HepG2 (cell line): ENCODE measurements around the gene SNX2. TPM values are rescaled to one million over a fixed set of nuclear protein-coding genes. Genes with fewer than 3 reads are reported as not detected.
A peak's percentile ranks its signal among the peaks of the same experiment; 100 is the strongest.

Experiments used
- CCDC6 ChIP-seq: sonication (generic); formaldehyde crosslinking; IDR thresholded peaks from 2 replicates; pipeline ENCODE4 v1.8.1; 2022; ENCODE audit warnings: mild to moderate bottlenecking, missing genetic modification reagents, moderate library complexity
- CENPX ChIP-seq: sonication (generic); formaldehyde crosslinking; IDR thresholded peaks from 2 replicates; pipeline ENCODE4 v1.9.0; 2021; ENCODE audit warnings: mild to moderate bottlenecking, missing genetic modification reagents, moderate library complexity
- CHD2 ChIP-seq: IDR thresholded peaks from 2 replicates; pipeline ENCODE4 v1.6.1; 2011; ENCODE audit warnings: low read depth, low read length, improper control_type of control experiment
- DNMT1 ChIP-seq: sonication (generic); formaldehyde crosslinking; IDR thresholded peaks from 2 replicates; pipeline ENCODE4 v1.5.1; 2020; ENCODE audit warnings: mild to moderate bottlenecking, missing genetic modification reagents
- KLF12 ChIP-seq: sonication (generic); formaldehyde crosslinking; IDR thresholded peaks from 2 replicates; pipeline ENCODE4 v1.4.0; 2020; ENCODE audit warnings: missing genetic modification reagents, borderline replicate concordance
- NR2F1 ChIP-seq, 2 experiments: fragments of 450-650 bp in 1 of 2; formaldehyde crosslinking in 1 of 2; IDR thresholded peaks; 2 replicates each; pipeline versions ENCODE4 v1.5.0 to v1.6.1; 2016 to 2020; ENCODE audit warnings: mild to moderate bottlenecking in 1 of 2, missing compliant biosample characterization in 1 of 2, missing genetic modification reagents in 1 of 2, moderate library complexity in 1 of 2
- NR2F6 ChIP-seq, 2 experiments: IDR thresholded peaks; 2 replicates each; pipeline ENCODE4 v1.6.1; 2016; ENCODE audit warnings: antibody characterized with exemption in 1 of 2, mild to moderate bottlenecking in 1 of 2
- PHB2 ChIP-seq: fragments of 450-650 bp; IDR thresholded peaks from 2 replicates; pipeline ENCODE4 v1.6.1; 2018; ENCODE audit not compliant: partially characterized antibody
- PHF8 ChIP-seq: sonication (generic); formaldehyde crosslinking; IDR thresholded peaks from 2 replicates; pipeline ENCODE4 v1.5.0; 2020; ENCODE audit warnings: missing genetic modification reagents
- SAFB2 ChIP-seq: sonication (generic); formaldehyde crosslinking; IDR thresholded peaks from 2 replicates; pipeline ENCODE4 v1.5.1; 2020; ENCODE audit warnings: missing genetic modification reagents, low read depth, mild to moderate bottlenecking, borderline replicate concordance
- TBX2 ChIP-seq: sonication (generic); formaldehyde crosslinking; IDR thresholded peaks from 2 replicates; pipeline ENCODE4 v1.5.0; 2020; ENCODE audit warnings: missing genetic modification reagents, mild to moderate bottlenecking, borderline replicate concordance
- TCF7 ChIP-seq: sonication (generic); IDR thresholded peaks from 2 replicates; pipeline ENCODE4 v1.6.1; 2016; ENCODE audit warnings: antibody characterized with exemption, low read depth
- YEATS4 ChIP-seq: sonication (generic); formaldehyde crosslinking; IDR thresholded peaks from 2 replicates; pipeline ENCODE4 v1.4.0; 2020; ENCODE audit warnings: missing genetic modification reagents, borderline replicate concordance
- ZBTB8A ChIP-seq: sonication (generic); formaldehyde crosslinking; IDR thresholded peaks from 2 replicates; pipeline ENCODE4 v1.4.0; 2020; ENCODE audit warnings: mild to moderate bottlenecking, low read depth, missing genetic modification reagents, borderline replicate concordance
- ZNF343 ChIP-seq: sonication (generic); formaldehyde crosslinking; IDR thresholded peaks from 2 replicates; pipeline ENCODE4 v1.4.0; 2020; ENCODE audit warnings: mild to moderate bottlenecking, missing genetic modification reagents
- ZNF44 ChIP-seq: sonication (generic); formaldehyde crosslinking; IDR thresholded peaks from 2 replicates; pipeline ENCODE4 v1.5.1; 2020; ENCODE audit warnings: mild to moderate bottlenecking, missing genetic modification reagents
- ZNF510 ChIP-seq: sonication (generic); formaldehyde crosslinking; IDR thresholded peaks from 2 replicates; pipeline ENCODE4 v1.4.0; 2020; ENCODE audit warnings: low read depth, mild to moderate bottlenecking, missing genetic modification reagents
- ZNF713 ChIP-seq: sonication (generic); formaldehyde crosslinking; IDR thresholded peaks from 2 replicates; pipeline ENCODE4 v1.4.0; 2020; ENCODE audit warnings: mild to moderate bottlenecking, missing genetic modification reagents
- ZNF720 ChIP-seq: sonication (generic); formaldehyde crosslinking; IDR thresholded peaks from 2 replicates; pipeline ENCODE4 v1.4.0; 2020; ENCODE audit warnings: missing genetic modification reagents
- ZNF746 ChIP-seq: sonication (generic); formaldehyde crosslinking; IDR thresholded peaks from 2 replicates; pipeline ENCODE4 v1.8.0; 2022; ENCODE audit warnings: mild to moderate bottlenecking, missing genetic modification reagents
- ZNF83 ChIP-seq: sonication (generic); formaldehyde crosslinking; IDR thresholded peaks from 2 replicates; pipeline ENCODE4 v1.4.0; 2020; ENCODE audit warnings: missing genetic modification reagents, mild to moderate bottlenecking, borderline replicate concordance
- ZNF841 ChIP-seq: sonication (generic); formaldehyde crosslinking; IDR thresholded peaks from 2 replicates; pipeline ENCODE4 v1.8.1; 2023; ENCODE audit warnings: missing genetic modification reagents, borderline replicate concordance
- polyA plus RNA-seq, 8 experiments: library from polyadenylated mRNA; depleted of rRNA in 3 of 8; stranded (reverse) in 7 of 8; unstranded in 1 of 8; fragments of >200 nt; fragmentation: Illumina TruSeq in 4 of 8; extraction: Trizol in 4 of 8; gene quantifications; 2 replicates each; pipeline versions ENCODE4 v1.2.1 to v1.2.3, GENCODE V29; 2011 to 2016; ENCODE audit warnings: low read depth in 4 of 8, missing spikeins in 1 of 8, mixed read lengths in 1 of 8; ENCODE audit not compliant: insufficient read depth in 1 of 8
- total RNA-seq, 5 experiments: library from RNA; depleted of rRNA; stranded (reverse); fragments of >200 nt; fragmentation: Illumina TruSeq; extraction: Trizol; gene quantifications; 2 replicates each; pipeline ENCODE4 v1.2.3, GENCODE V29; 2016; ENCODE audit warnings: low read depth in 1 of 5
- TF ChIP-seq, protein P1 (sequence below): sonication (generic); formaldehyde crosslinking; IDR thresholded peaks from 2 replicates; pipeline ENCODE4 v1.9.0; 2022; ENCODE audit warnings: missing genetic modification reagents, mild to moderate bottlenecking, borderline replicate concordance
- TF ChIP-seq, protein P2 (sequence below): sonication (generic); formaldehyde crosslinking; IDR thresholded peaks from 2 replicates; pipeline ENCODE4 v1.8.1; 2023; ENCODE audit warnings: missing genetic modification reagents, inconsistent platforms, borderline replicate concordance
- TF ChIP-seq, protein P3 (sequence below): sonication (generic); formaldehyde crosslinking; IDR thresholded peaks from 2 replicates; pipeline ENCODE4 v1.8.0; 2022; ENCODE audit warnings: mild to moderate bottlenecking, missing genetic modification reagents, moderate library complexity

SNX2 gene
- total and polyA plus RNA-seq, 2 of the 13 experiments (the other 11 are each of a cell fraction or from before 2014, with no cell fraction given): 26.4 to 78.8 TPM

- TF ChIP-seq YEATS4 (CRISPR knock-in tag) (peak; percentile 86), TCF7 (no peak), TBX2 (peak; percentile 70), KLF12 (CRISPR knock-in tag) (no peak; the same call in 1 of the 2 replicates), ZNF841 (no peak), ZNF510 (CRISPR knock-in tag) (0 out of 2 replicates have a peak, but pooled peaks have one; percentile 12), ZNF83 (no peak; the same call in 1 of the 2 replicates), NR2F1 (CRISPR knock-in tag; IDR thresholded peaks at IDR 0.05) (peak in 1 of 2 experiments; percentile 24; a peak in 1 of 4 replicates), CHD2 (0 out of 2 replicates have a peak, but pooled peaks have one; percentile 15), ZNF44 (no peak), ZNF713 (CRISPR knock-in tag) (no peak), DNMT1 (CRISPR knock-in tag) (0 out of 2 replicates have a peak, but pooled peaks have one; percentile 51), ZNF343 (no peak), CCDC6 (CRISPR knock-in tag) (peak; percentile 84; the same call in 1 of the 2 replicates), ZBTB8A (no peak), ZNF720 (CRISPR knock-in tag) (no peak), PHB2 (no peak), CENPX (CRISPR knock-in tag) (no peak), SAFB2 (CRISPR knock-in tag) (no peak), ZNF746 (CRISPR knock-in tag) (peak; percentile 14; the same call in 1 of the 2 replicates), PHF8 (CRISPR knock-in tag) (peak; percentile 91), NR2F6 (IDR thresholded peaks at IDR 0.05) (no peak), NR2F6 (CRISPR knock-in tag; IDR thresholded peaks at IDR 0.05) (no peak; the same call in 1 of the 2 replicates)
- TF ChIP-seq, protein P1, sequence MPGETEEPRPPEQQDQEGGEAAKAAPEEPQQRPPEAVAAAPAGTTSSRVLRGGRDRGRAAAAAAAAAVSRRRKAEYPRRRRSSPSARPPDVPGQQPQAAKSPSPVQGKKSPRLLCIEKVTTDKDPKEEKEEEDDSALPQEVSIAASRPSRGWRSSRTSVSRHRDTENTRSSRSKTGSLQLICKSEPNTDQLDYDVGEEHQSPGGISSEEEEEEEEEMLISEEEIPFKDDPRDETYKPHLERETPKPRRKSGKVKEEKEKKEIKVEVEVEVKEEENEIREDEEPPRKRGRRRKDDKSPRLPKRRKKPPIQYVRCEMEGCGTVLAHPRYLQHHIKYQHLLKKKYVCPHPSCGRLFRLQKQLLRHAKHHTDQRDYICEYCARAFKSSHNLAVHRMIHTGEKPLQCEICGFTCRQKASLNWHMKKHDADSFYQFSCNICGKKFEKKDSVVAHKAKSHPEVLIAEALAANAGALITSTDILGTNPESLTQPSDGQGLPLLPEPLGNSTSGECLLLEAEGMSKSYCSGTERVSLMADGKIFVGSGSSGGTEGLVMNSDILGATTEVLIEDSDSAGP (CRISPR knock-in tag): peak; percentile 74
- TF ChIP-seq, protein P2, sequence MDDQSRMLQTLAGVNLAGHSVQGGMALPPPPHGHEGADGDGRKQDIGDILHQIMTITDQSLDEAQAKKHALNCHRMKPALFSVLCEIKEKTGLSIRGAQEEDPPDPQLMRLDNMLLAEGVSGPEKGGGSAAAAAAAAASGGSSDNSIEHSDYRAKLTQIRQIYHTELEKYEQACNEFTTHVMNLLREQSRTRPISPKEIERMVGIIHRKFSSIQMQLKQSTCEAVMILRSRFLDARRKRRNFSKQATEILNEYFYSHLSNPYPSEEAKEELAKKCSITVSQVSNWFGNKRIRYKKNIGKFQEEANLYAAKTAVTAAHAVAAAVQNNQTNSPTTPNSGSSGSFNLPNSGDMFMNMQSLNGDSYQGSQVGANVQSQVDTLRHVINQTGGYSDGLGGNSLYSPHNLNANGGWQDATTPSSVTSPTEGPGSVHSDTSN: no peak
- TF ChIP-seq, protein P3, sequence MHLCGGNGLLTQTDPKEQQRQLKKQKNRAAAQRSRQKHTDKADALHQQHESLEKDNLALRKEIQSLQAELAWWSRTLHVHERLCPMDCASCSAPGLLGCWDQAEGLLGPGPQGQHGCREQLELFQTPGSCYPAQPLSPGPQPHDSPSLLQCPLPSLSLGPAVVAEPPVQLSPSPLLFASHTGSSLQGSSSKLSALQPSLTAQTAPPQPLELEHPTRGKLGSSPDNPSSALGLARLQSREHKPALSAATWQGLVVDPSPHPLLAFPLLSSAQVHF (CRISPR knock-in tag): no peak
Measured at GRCh38 chr5:122774861-122775549, at the start of gene SNX2 (continued).
